Adrenal gland (tissue), 5 donors: ENCODE data around the gene ADPRS.

Experiments used
- CTCF ChIP-seq, 6 experiments: fragments of 450-650 bp in 4 of 6; fragments of 200-600 bp in 2 of 6; sonication (generic) in 1 of 6; IDR thresholded peaks; 1 replicate in 5 of 6; 2 replicates in 1 of 6; pipeline versions ENCODE4 v1.5.1 to v1.8.0; 2016 to 2021; ENCODE audit warnings: antibody characterized with exemption in 6 of 6, mild to moderate bottlenecking in 2 of 6, moderate library complexity in 1 of 6
- POLR2A ChIP-seq, 2 donors: fragments of 450-650 bp; IDR thresholded peaks; one replicate each; pipeline ENCODE4 v1.6.1; 2017; ENCODE audit warnings: antibody characterized with exemption in 2 of 2, mild to moderate bottlenecking in 2 of 2, moderate library complexity in 1 of 2
- donor health status: DM: no; HTN: no; CAD: no.

DNA sequence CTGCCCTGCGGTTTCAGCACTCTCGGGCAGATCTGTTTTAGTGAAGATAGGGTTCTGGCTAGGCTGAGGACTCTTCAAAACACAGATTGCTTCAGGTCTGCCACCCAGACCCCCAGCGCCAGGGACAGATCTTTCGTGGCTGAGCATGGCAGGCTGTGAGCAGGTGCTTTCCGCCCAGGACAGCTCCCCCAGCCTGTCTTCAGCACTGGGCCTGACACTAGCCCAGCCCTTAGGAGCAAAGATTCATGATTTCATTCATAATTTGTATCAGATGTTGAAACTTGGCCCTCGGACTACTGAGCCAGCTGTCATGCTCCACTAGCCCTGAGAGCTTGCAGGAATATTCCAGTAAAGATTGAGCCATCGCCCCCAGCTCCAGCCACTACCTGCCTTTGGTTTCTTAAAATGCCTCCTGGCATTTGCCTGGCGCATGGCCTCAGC, 5.9 kb downstream of the ADPRS start:
- TF ChIP-seq POLR2A (IDR thresholded peaks at IDR 0.05) (no peak), CTCF (IDR thresholded peaks at IDR 0.05) (no peak)
